ENCODE measurements around the gene SCNN1B. TPM values are rescaled to one million over a fixed set of nuclear protein-coding genes. Genes with fewer than 3 reads are reported as not detected.

The SCNN1B gene
- total RNA-seq, 6 experiments from 2014 or later = not detected

- H3K36me3 Mint-ChIP-seq (ENCODE audit: low read depth) = no peaks in the 10 kb centered on the region
- H3K27ac Mint-ChIP-seq = no peak overlapping the region
- H3K4me3 Mint-ChIP-seq = no peak overlapping the region
- TF ChIP-seq CTCF (IDR thresholded peaks at IDR 0.05) = no peak
- DNase-seq = no peak
- peaks cover 2% of the 10 kb centered on the region; the same call in 1 of the 2 replicates for H3K27me3 Mint-ChIP-seq (ENCODE audit: insufficient read depth)
- no peaks in the 10 kb centered on the region for H3K9me3 Mint-ChIP-seq
- H3K4me1 Mint-ChIP-seq (ENCODE audit: low read depth) = no peaks in the 10 kb centered on the region
Observed at GRCh38 chr16:23382279-23382678, 80.2 kb downstream of the SCNN1B start.

- no peak for DNase-seq
- H3K27me3 Mint-ChIP-seq (ENCODE audit: insufficient read depth) = no peaks in the 10 kb centered on the region
- H3K4me3 Mint-ChIP-seq = no peak overlapping the region
- H3K4me1 Mint-ChIP-seq (ENCODE audit: low read depth) = no peaks in the 10 kb centered on the region
- peaks cover 5% of the 10 kb centered on the region for H3K36me3 Mint-ChIP-seq (ENCODE audit: low read depth)
- TF ChIP-seq CTCF (IDR thresholded peaks at IDR 0.05) = no peak
- H3K27ac Mint-ChIP-seq = no peak overlapping the region
- H3K9me3 Mint-ChIP-seq = no peaks in the 10 kb centered on the region
Observed at GRCh38 chr16:23383881-23384280, 81.8 kb downstream of the SCNN1B start.

- no peaks in the 10 kb centered on the region for H3K9me3 Mint-ChIP-seq
- H3K27ac Mint-ChIP-seq = no peak overlapping the region
- H3K4me3 Mint-ChIP-seq = no peak overlapping the region
- no peaks in the 10 kb centered on the region for H3K27me3 Mint-ChIP-seq (ENCODE audit: insufficient read depth)
- no peak for DNase-seq
- H3K4me1 Mint-ChIP-seq (ENCODE audit: low read depth) = no peaks in the 10 kb centered on the region
- peaks cover 5% of the 10 kb centered on the region for H3K36me3 Mint-ChIP-seq (ENCODE audit: low read depth)
- no peak for TF ChIP-seq CTCF (IDR thresholded peaks at IDR 0.05)
Observed at GRCh38 chr16:23384878-23385277, 82.8 kb downstream of the SCNN1B start.

GRCh38 chr16:23385441-23385840, 83.3 kb downstream of the SCNN1B start:
- no peak for TF ChIP-seq CTCF (IDR thresholded peaks at IDR 0.05)
- H3K9me3 Mint-ChIP-seq = no peaks in the 10 kb centered on the region
- H3K4me1 Mint-ChIP-seq (ENCODE audit: low read depth) = no peaks in the 10 kb centered on the region
- no peaks in the 10 kb centered on the region for H3K27me3 Mint-ChIP-seq (ENCODE audit: insufficient read depth)
- no peak overlapping the region for H3K27ac Mint-ChIP-seq
- DNase-seq = no peak
- no peak overlapping the region for H3K4me3 Mint-ChIP-seq
- H3K36me3 Mint-ChIP-seq (ENCODE audit: low read depth) = peaks cover 7% of the 10 kb centered on the region

- no peak for TF ChIP-seq CTCF (IDR thresholded peaks at IDR 0.05)
- no peaks in the 10 kb centered on the region for H3K4me1 Mint-ChIP-seq (ENCODE audit: low read depth)
- H3K27ac Mint-ChIP-seq = no peak overlapping the region; the same call in 1 of the 2 replicates
- H3K36me3 Mint-ChIP-seq (ENCODE audit: low read depth) = peaks cover 18% of the 10 kb centered on the region
- no peaks in the 10 kb centered on the region for H3K9me3 Mint-ChIP-seq
- H3K4me3 Mint-ChIP-seq = no peak overlapping the region
- no peaks in the 10 kb centered on the region for H3K27me3 Mint-ChIP-seq (ENCODE audit: insufficient read depth)
- no peak for DNase-seq
Observed at GRCh38 chr16:23387666-23388065, 85.6 kb downstream of the SCNN1B start.

- H3K27ac Mint-ChIP-seq = no peak overlapping the region
- no peak for TF ChIP-seq CTCF (IDR thresholded peaks at IDR 0.05)
- H3K4me3 Mint-ChIP-seq = no peak overlapping the region
- no peak for DNase-seq
- H3K36me3 Mint-ChIP-seq (ENCODE audit: low read depth) = peaks cover 18% of the 10 kb centered on the region
- H3K9me3 Mint-ChIP-seq = no peaks in the 10 kb centered on the region
- H3K4me1 Mint-ChIP-seq (ENCODE audit: low read depth) = no peaks in the 10 kb centered on the region
- no peaks in the 10 kb centered on the region for H3K27me3 Mint-ChIP-seq (ENCODE audit: insufficient read depth)
Observed at GRCh38 chr16:23388786-23389185, 86.7 kb downstream of the SCNN1B start.

Measured in HFFc6 (cell line).